T1000 (cell line): ENCODE results near the gene NDRG4.

Source experiments
- DNase-seq: peaks from one replicate; lab custom pipeline; 2025; ENCODE audit warnings: mixed read lengths; lab: John Stamatoyannopoulos, UW

The NDRG4 gene

DNA sequence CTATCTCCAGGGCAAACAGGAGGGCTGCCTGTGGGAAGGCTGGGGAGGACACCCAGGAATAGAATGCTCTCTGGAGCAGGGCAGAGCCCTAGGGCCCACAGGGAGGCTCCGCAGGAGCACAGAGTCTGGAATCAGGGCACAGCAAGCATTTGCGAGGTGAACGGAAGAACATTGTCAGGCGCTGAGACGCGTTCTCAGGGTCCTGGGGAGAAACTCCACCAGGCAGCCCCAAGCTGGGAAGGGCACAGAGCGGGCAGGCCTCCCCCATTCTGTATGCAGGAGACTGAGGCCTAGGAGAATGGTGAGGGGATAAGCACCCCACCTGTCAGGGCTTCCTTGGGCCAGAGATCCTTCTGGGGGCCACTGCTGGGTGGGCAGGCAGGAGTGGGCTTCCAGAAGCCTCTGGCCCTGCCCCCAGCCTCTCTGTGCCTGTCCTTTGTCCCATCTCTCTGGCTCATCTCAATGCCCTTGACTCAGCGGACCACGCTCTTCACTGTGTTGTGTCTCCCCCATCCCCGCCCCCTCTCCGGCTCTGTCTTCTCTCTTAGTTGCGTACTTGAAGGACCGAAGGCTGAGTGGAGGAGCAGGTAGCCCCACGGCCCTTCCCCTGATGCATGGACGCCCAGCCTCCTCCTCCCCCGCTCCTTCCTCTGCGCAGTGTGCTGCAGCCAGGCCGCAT, 10.3 kb downstream of the NDRG4 start:
- DNase-seq: no peak

DNA sequence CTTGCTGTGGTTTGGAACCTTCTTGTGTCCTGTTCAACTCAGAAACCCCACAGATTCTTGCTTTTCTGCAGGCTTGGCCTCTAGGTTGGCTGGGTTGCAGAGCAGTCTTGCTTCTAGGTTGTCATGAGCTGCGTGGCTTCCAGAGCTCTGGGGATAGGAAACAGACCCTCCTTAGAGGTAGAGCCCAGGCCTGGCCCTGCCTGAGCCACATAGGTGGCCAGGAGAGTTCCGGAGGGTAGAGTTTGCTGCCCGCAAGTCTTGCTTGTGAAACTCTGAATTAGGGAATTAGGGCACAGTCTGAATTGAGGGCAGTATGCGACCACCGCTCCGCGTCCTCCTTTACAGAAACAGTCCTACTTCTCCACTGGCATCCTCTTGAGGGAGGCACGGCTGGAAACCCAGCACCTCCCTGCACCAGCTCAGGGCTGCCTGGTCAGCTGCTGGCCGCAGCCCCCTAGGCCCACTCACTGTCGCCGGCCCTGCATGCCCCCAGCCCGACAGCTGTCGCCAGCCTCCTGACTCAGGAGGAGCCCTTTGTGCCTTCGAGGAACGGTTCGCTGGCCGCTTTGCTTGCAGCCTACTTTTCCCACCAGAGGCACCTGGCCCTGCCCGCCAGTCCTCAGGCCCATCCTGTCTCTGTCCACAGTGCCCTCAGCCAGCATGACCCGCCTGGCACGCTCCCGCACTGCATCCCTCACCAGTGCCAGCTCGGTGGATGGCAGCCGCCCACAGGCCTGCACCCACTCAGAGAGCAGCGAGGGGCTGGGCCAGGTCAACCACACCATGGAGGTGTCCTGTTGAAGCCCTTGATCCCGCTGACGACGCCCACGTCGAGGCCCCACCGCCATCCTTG, 11.1 kb downstream of the NDRG4 start:
- no peak for DNase-seq

DNA sequence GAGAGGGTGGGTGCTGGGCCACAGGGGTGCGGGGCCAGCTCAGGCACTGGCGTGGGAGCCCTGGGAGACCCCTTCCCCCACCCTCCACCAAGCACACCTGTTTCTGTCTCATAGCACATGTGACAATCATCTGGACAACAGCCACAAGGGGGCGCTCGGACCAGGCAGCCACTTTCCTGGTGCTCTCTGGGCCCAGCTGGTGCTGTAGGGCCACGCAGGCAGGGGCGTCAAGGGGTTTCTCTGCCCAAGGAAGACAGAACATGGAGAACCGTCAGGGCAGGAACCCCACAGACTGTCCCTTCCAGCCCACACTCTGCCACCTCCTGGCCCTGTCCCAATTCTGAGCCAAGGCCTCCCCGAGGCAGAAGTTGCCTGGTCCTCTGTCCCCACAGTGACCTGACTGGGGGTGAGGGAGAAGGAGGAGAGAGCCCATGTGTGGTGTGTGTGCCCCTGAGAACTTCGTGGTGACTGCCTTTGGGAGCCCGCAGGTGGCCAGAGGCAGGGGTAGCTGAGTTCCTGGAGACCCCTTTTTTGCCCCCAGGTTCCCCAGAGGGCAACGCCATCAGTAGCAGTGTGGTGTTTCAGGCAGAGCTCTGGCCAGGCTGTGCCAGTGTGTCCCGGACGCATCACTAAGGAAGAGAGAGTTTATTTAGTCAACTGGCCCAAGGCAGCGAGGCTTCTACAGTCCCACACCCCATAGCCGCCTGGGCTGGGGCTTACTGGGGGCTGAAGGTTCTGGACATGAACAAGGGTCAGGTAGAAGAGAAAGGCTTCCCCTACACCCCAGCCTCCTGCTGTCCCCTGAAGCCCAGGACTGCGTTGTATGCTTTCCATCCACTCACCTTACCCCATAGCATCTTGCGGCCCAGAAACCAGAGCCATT, 12.2 kb downstream of the NDRG4 start:
- no peak for DNase-seq

DNA sequence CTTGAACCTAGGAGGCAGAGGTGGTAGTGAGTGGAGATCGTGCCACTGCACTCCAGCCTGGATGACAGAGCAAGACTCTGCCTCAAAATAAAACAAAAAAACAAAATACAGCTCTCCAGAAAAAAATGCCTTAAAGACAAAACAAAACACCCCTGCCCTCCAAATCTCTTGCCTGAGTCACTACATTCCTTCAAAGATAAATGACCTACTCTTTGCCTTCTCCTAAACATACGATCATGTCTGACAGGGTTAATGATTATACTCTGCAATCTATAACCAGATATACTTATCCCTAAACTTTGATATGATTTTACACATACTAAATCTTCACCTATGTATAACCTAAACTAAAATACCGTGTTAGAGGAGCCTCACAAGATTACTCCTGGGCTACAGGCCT, 13.9 kb downstream of the NDRG4 start:
- no peak for DNase-seq

DNA sequence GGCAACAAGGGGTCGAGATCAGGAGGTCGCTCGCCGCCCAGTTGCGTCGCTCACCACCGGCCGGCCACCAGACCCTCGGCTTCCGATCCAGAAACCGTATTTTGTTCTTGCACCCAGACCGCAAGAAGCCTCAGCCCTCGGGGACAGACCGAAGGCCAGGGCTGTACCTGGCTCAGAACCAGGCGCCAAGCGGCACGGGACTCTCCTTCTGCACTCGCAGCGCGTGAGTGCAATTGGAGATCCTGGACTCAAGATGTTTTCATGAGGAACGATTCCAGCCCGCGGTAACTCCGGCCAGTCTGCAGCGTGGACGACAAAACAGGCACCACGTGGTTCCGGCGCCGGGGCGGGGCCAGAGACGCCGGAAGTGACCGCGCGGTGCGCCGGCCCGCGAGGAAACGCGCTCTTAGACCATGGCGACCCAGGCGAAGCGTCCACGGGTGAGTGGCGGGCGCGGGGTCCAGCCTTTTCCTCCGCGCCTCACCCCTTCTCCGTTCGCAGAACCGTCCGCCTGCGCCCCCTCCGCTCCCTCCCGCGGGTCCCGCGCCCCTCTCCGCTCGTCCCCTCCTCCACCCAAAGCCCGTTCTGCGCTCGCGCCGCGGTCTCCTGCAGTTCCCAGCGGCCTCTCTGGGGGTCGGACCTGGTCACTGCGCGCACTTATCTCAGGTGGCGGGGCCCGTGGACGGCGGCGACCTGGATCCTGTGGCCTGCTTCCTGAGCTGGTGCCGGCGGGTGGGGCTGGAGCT, 15.4 kb downstream of the NDRG4 start, which contains the start of gene SETD6:
TSS of gene SETD6 (plus strand) at position 393 of the 746 bp plus-strand sequence. CDS start at position 414, 21 bp downstream.
- DNase-seq: peak; percentile 57

DNA sequence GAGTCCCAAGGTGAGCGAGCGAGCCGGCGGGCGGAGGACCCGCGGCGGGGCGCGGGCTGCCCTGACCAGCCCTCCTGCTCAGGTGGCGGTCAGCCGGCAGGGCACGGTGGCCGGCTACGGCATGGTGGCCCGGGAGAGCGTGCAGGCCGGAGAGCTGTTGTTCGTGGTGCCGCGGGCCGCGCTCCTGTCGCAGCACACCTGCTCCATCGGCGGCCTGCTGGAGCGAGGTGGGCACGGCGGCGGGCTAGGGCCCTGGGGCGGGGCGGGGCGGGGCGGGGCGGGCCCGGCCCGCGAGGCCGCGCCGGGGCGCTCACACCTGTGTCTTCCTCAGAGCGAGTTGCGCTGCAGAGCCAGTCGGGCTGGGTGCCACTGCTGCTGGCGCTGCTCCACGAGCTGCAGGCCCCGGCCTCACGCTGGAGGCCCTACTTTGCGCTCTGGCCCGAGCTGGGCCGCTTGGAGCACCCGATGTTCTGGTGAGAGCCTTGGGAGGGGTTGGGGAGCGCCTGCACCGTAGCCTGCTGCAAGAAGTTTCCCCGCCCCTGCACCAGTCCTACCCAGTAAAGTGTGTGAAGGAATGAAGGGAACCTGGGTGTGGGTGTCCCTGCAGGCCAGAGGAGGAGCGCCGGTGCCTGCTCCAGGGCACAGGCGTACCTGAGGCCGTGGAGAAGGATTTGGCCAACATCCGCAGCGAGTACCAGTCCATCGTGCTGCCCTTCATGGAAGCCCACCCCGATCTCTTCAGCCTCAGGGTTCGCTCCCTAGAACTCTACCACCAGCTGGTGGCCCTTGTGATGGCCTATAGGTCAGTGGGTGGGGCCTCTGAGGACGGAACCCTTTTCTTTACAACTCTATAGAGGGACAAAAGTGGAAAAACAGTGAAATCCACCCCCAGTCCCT, 16.2 kb downstream of the NDRG4 start:
- no peak for DNase-seq

DNA sequence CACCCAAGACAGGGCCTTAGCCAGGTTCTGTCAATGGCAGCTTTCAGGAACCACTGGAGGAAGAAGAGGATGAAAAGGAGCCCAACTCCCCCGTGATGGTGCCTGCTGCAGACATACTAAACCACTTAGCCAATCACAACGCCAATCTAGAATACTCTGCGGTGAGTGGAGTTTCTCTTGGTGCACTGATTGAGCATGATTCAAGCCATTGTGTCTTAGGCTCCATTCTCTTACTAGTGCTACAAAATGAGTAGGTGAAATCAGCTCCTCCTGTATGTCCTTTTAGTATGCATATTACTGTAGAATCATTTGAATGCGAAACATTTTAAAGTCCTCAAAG, 16.8 kb downstream of the NDRG4 start:
- no peak for DNase-seq

DNA sequence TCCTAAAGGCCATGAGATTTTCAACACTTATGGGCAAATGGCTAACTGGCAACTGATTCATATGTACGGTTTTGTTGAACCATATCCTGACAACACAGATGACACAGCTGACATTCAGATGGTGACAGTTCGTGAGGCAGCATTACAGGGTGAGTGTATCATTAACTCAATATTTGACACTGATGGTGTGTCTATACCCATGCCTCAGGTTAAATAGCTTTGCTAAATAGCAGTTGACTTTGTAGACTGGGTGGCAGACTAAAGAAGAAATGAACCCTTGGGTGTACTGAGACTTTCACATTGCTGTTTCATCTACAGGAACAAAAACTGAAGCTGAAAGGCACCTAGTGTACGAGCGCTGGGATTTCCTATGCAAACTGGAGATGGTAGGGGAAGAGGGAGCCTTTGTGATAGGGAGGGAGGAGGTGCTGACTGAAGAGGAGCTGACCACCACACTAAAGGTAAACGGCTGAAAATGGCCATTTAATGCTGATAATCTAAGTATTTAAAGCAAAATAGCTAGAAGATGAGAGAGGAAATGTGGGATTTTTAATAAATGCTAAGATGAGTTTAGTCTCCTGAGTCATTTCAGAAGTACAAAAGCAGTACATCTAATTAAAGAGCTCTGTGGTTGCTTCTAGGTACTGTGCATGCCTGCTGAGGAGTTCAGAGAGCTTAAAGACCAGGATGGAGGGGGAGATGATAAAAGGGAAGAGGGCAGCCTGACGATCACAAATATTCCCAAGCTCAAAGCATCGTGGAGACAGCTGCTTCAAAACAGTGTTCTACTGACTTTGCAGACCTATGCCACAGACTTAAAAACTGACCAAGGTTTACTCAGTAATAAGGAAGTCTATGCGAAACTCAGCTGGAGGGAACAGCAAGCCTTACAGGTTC, 18.4 kb downstream of the NDRG4 start:
- no peak for DNase-seq

DNA sequence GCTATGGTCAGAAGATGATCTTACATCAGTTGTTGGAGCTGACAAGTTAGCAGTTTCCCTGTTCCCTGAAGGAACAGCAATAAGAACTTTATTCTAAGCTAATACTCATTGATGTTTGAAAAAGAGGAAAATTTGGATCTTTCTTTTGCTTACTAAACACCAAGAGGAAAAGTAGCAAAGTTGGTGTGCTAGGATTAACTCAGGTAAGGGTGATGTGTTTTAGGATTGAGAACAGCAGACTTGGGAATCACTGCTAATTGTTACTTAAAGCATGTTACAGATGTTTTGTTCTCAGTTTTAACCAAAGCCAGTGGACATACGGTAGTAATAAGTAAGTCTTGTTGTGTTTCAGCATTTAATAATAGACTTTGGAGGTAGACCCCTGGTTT, 19.0 kb downstream of the NDRG4 start:
- DNase-seq: no peak

DNA sequence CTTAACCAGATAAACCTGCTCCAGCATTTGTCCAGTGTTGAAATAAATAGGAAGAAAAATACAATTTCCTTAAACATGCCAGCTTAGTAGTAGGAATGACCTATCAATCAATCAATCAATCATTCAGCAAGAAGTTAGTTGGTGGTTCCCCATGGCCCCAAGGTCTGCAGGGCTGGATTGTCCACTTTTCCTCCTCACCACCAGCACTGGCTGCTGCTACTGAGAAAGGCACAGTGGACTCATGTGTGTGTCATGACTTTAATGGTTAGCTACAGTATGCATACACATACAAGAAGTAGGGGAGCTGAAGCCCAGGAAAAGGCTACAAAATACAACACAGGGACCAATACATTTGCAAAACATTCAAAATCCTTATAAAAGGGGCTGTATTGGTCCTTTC, 19.8 kb downstream of the NDRG4 start:
- no peak for DNase-seq

DNA sequence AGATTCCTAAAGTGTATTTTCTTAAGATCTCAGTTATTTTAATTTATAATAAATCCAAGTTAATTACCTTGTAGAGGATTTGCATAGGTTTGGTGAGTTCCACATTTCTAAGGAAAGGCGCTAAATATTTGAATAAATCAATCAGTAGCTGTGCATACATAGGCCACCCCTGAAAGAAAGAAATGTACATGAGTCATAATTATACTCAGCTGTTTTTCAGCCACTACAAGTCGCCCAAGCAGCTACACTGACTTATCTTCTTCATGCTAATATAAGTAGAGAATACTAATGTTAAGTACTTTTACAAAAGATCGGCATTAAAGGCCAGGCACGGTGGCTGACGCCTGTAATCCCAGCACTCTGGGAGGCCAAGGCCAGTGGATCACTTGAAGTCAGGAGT, 30.2 kb downstream of the NDRG4 start:
- DNase-seq: no peak

DNA sequence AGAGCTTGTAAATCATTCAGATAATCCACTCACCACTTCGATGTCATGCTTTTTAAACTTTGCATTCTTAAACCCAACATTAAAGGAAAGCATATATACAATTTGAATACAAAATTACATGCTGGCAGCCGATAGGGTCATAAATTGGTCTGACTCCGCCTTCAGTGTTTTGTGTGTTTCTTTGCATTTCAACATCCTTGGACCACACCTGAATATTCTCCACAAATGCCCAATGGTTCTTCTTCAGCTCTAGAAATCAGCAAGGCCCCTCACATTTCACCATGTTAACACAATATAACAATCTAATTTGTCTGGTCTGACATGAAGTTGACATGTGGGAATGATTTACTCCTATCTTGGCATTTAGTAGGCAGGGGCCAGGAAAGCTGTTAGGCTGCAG, 32.5 kb downstream of the NDRG4 start:
- no peak for DNase-seq

DNA sequence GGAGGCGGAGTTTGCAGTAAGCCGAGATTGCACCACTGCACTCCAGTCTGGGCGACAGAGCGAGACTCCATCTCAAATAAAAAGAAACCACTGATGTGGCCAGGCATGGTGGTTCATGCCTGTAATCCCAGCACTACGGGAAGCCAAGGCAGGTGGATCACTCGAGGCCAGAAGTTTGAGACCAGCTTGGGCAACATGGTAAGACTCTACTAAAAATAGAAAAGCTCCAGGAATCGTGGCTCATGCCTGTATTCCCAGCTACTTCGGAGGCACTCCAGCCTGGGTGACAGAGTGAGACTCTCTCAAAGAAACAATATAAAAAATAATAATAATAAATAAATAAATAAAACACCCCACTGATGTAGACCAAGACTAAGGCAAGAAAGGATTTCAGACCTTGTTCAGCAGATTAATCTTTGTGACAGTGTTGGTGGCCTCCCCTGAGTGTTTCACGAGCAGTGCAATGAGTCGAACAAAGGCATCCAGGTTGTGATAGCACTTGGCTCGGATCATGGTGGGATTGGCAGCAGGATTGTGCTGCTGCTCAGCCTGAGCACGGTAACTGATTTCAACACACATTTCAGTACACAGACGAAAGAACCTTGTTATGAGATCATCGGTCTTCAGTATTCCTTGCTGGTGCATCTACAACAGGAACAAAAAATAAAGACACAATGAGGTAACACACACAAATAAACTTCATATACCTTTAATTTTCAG, 34.0 kb downstream of the NDRG4 start:
- no peak for DNase-seq

DNA sequence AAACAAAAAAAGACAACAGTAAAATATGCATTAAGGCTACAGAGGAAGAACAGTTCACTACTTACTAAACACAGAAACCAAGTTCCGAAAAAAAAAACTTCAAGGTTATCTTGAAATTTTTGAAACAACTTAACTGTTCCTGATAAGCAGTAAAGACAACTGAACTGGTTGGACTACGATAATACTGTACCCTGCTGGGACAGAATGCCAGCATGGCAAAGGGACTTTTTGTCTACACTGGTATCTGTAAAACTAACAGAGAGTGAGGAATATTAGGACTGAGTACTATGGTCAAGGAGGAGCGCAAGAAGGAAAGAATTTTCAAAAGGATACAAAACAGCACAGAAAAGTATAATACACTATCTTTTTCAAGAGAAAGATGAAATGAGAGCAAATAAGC, 35.2 kb downstream of the NDRG4 start:
- DNase-seq: no peak

DNA sequence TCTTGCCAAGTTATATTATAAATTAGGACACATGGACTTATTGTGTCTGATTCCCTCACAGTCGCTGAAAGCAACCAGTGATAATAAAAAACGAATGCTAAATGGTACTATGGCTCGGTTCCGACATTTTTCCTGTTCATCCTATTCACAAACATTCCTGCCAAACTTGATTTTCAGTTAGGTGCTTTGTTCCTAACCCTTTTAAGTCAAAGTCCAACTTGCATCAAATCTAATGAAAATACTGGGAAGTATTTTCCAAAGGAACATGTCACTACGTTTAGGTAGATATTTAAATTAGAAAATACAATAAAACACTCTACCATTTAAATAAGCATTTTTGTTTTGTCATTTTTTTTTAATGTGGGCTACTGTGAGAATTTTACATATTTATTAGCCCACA, 36.3 kb downstream of the NDRG4 start:
- DNase-seq: no peak

DNA sequence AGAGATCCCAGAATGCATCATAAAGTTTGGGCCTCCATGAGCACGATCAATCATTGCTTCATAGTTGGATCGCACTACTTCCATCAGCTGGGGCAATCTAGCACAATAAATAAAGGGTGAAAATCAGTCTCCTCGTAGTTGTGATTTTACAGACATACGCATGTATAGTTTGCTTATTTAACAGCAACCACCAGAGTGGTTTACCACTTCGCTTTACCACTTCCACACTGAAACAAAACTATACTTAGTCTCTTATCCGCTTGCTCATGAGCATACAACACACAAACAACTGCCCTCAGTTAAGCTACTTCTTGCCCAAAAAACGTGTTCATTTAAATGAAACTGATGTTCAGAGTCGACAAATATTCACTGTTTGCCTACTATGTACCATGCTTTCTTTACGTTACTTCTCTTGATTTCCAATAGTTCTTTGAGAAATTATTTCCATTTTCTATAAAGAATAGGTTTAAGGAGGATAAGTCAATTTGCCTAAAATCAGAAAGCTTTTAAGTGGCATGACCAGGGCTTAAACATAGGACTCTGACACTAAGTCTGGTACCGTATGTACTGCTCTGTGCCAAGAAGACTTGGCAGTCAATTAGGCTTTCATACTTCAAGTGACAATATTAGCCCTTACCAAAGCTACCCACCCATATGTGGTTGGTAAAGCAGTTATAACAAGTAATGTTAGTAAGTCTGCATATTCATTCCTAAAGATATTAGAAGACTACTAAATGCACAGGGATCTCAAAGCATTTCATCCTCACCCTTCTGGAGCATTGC, 37.4 kb downstream of the NDRG4 start:
- DNase-seq: no peak

DNA sequence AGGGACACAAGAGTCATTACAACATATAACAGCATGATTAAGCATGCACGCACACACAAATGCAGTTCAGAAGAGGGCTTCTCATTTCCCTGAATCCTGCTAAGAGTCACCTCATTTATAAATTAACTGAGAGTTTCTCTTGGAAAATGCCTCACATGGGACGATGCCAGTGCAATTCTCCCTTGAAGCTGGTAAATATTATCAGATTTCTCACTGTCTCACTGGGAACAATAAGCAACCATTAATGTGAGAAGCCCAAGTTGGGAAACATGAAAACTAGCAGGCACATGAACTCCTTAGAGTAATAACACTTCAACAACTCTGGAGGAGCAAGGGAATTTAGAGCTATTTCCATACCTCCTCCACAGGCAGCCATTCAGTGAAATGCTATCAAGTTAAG, 41.8 kb downstream of the NDRG4 start:
- DNase-seq: no peak

DNA sequence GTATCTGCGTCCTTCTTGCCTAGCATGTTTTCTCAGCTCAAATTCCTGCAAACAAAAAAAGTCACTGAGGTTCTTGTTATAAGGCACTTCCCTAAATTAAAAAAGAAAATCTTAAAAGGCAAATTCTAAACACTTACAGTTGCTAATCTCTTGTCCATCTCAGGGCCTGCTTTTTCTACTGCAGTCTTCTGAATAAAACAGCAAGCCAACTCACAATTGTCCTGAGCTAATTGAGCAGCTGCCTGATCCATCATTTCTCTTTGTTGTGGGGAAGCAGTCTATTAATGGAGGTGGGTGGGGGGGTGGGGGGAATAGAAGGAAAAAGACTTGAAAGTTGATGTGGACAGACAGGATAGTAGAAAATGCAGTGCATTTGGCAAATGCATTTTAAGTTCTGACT, 42.3 kb downstream of the NDRG4 start:
- DNase-seq: no peak
